ENCODE data around the gene ADGRG3.

DNA sequence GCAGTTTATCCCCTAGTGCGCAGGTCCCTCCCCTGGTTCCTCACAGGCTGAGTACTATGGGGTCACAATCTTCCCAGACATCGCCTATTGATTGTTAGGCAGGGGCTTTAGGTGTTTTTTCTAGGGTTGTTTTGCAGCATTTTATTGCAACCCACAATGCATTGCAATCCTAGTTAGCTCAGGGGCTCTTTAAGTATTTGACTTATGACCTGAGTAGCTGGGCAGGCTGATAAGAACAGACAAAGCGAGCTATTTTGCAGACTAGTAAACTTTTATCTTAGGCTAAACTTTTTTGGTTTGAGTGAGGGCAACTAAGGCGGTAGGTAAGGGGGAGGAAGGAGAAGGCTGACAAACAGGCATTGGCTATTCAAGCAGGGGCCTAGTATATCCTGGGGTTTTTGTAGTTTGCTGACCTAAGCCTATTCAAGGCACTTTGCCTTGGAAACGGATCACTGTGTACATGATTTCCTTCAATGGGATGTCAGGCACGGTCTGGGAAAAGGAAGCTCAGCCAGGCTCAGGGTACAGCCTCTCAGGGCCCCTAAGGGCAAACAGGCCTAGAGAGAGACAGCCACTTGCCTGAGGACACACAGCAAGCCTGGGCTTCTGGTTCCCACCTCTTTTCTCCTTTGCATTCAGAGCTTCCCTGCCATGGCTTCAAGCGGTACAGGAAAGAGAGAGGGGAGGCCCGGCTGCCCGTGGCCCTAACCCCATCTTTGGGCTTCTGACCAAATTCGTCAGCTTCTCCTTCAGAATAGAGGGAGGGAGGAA lies 32.9 kb downstream of the ADGRG3 start:
- no peak for TF ChIP-seq ZNF565 (CRISPR knock-in tag; conservative IDR thresholded peaks at IDR 0.05; ENCODE audit: low read depth)
- no peak for TF ChIP-seq RARB (CRISPR knock-in tag; IDR thresholded peaks at IDR 0.05)
- TF ChIP-seq ZFP3 (CRISPR knock-in tag; IDR thresholded peaks at IDR 0.05) = no peak
- TF ChIP-seq, protein P1, sequence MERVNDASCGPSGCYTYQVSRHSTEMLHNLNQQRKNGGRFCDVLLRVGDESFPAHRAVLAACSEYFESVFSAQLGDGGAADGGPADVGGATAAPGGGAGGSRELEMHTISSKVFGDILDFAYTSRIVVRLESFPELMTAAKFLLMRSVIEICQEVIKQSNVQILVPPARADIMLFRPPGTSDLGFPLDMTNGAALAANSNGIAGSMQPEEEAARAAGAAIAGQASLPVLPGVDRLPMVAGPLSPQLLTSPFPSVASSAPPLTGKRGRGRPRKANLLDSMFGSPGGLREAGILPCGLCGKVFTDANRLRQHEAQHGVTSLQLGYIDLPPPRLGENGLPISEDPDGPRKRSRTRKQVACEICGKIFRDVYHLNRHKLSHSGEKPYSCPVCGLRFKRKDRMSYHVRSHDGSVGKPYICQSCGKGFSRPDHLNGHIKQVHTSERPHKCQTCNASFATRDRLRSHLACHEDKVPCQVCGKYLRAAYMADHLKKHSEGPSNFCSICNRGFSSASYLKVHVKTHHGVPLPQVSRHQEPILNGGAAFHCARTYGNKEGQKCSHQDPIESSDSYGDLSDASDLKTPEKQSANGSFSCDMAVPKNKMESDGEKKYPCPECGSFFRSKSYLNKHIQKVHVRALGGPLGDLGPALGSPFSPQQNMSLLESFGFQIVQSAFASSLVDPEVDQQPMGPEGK (CRISPR knock-in tag; IDR thresholded peaks at IDR 0.05; ENCODE audit: borderline replicate concordance) = no peak
- no peak for TF ChIP-seq ZNF70 (CRISPR knock-in tag; IDR thresholded peaks at IDR 0.05)
- no peak for TF ChIP-seq BACH2 (CRISPR knock-in tag; IDR thresholded peaks at IDR 0.05; ENCODE audit: borderline replicate concordance)
- no peak for TF ChIP-seq POU6F1 (CRISPR knock-in tag; IDR thresholded peaks at IDR 0.05; ENCODE audit: borderline replicate concordance, low read depth)
